HG03175 (cell line): ENCODE results near the gene CTSA.

Experiments used
- ATAC-seq: cut with Tn5 transposase; IDR thresholded peaks from one replicate; pipeline ENCODE4 v1.9.1; 2021; ENCODE audit warnings: mild to moderate bottlenecking, moderate library complexity; ENCODE audit not compliant: unreplicated experiment

CTSA gene

GRCh38 chr20:45890985-45891983 lies at the start of gene CTSA, which contains the start of gene NEURL2:
Gene CTSA, plus strand, starts transcription at chr20:45891335. Its CDS starts 234 bp downstream, at chr20:45891569.
Gene NEURL2, minus strand, starts transcription at chr20:45891208. Its CDS starts 217 bp downstream, at chr20:45890991.
- peak; percentile 78 for ATAC-seq

GRCh38 chr20:45841407-45842129 lies 49.6 kb upstream of the CTSA start:
- no peak for ATAC-seq

- peak; percentile 83 for ATAC-seq
Measured at GRCh38 chr20:45842169-45842812, 48.8 kb upstream of the CTSA start.

GRCh38 chr20:45843506-45843905 lies 47.6 kb upstream of the CTSA start:
- ATAC-seq = no peak

GRCh38 chr20:45845452-45845851 lies 45.7 kb upstream of the CTSA start:
- no peak for ATAC-seq

- ATAC-seq = no peak
Measured at GRCh38 chr20:45848421-45848820, 42.7 kb upstream of the CTSA start.

GRCh38 chr20:45848969-45849582 lies 42.1 kb upstream of the CTSA start:
- ATAC-seq = no peak

GRCh38 chr20:45850238-45850637 lies 40.9 kb upstream of the CTSA start:
- no peak for ATAC-seq

GRCh38 chr20:45850926-45851325 lies 40.2 kb upstream of the CTSA start:
- no peak for ATAC-seq

- no peak for ATAC-seq
Measured at GRCh38 chr20:45851501-45851900, 39.6 kb upstream of the CTSA start.

GRCh38 chr20:45852326-45852725 lies 38.8 kb upstream of the CTSA start:
- ATAC-seq = no peak

- no peak for ATAC-seq
Measured at GRCh38 chr20:45853484-45853883, 37.7 kb upstream of the CTSA start.

GRCh38 chr20:45857114-45857881 lies 33.8 kb upstream of the CTSA start, which contains the start of the genes ACOT8 and ZSWIM3:
Gene ACOT8, minus strand, starts transcription at chr20:45857392. Its CDS starts 77 bp downstream, at chr20:45857315.
Gene ZSWIM3, plus strand, starts transcription at chr20:45857614. Its CDS starts 212 bp downstream, at chr20:45857826.
- peak; percentile 97 for ATAC-seq

GRCh38 chr20:45857882-45858216 lies 33.3 kb upstream of the CTSA start:
- peak; percentile 22 for ATAC-seq

GRCh38 chr20:45859916-45860315 lies 31.2 kb upstream of the CTSA start:
- no peak for ATAC-seq

GRCh38 chr20:45860560-45861220 lies 30.4 kb upstream of the CTSA start:
- no peak for ATAC-seq

GRCh38 chr20:45861221-45862075 lies 29.7 kb upstream of the CTSA start:
- no peak for ATAC-seq
